Astrocyte (in vitro differentiated cells and primary cell): ENCODE measurements around the gene ZNF518B.

Experiments
- EZH2 ChIP-seq: IDR thresholded peaks from 2 replicates; pipeline ENCODE4 v1.6.1; 2012; ENCODE audit warnings: mild to moderate bottlenecking, low read length, inconsistent platforms; ENCODE audit not compliant: insufficient read depth
- TF ChIP-seq, protein P1 (sequence below): IDR thresholded peaks from 2 replicates; pipeline ENCODE4 v1.5.1; 2011; ENCODE audit warnings: low read depth, mild to moderate bottlenecking, inconsistent platforms, low read length, moderate library complexity; ENCODE audit not compliant: insufficient read depth

GRCh38 chr4:10504570-10505179 is 47.4 kb upstream of the ZNF518B start:
- TF ChIP-seq, protein P1, sequence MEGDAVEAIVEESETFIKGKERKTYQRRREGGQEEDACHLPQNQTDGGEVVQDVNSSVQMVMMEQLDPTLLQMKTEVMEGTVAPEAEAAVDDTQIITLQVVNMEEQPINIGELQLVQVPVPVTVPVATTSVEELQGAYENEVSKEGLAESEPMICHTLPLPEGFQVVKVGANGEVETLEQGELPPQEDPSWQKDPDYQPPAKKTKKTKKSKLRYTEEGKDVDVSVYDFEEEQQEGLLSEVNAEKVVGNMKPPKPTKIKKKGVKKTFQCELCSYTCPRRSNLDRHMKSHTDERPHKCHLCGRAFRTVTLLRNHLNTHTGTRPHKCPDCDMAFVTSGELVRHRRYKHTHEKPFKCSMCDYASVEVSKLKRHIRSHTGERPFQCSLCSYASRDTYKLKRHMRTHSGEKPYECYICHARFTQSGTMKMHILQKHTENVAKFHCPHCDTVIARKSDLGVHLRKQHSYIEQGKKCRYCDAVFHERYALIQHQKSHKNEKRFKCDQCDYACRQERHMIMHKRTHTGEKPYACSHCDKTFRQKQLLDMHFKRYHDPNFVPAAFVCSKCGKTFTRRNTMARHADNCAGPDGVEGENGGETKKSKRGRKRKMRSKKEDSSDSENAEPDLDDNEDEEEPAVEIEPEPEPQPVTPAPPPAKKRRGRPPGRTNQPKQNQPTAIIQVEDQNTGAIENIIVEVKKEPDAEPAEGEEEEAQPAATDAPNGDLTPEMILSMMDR: no peak
- no peak for TF ChIP-seq EZH2
